Pancreas (tissue), 10 donors: ENCODE measurements around the gene ABHD8. TPM values are rescaled to one million over a fixed set of nuclear protein-coding genes. Genes with fewer than 3 reads are reported as not detected.
A peak's percentile ranks its signal among the peaks of the same experiment; 100 is the strongest.

Experiments used
- ATAC-seq, 4 donors: fragments of 200-7000 bp; cut with Tn5 transposase; one replicate each; pipeline versions ENCODE4 v1.8.0 to v1.9.1; 2020; ENCODE audit warnings: mild to moderate bottlenecking in 4 of 4, moderate library complexity in 4 of 4
- DNase-seq, 6 donors: peaks; one replicate each; pipeline ENCODE4 v3.0.0-alpha.2; 2020
- FAIRE-seq: peaks from 2 replicates; lab custom pipeline; 2012; peaks lifted over from hg19 to GRCh38; lab: Jason Lieb, UNC
- H3K27ac ChIP-seq, 4 donors: fragments of 200-600 bp; sonication (generic); 1 replicate in 3 of 4; 2 replicates in 1 of 4; pipeline versions ENCODE4 v1.5.0 to v1.8.0; 2020
- H3K27me3 ChIP-seq, 4 donors: fragments of 200-600 bp; one replicate each; pipeline ENCODE4 v1.8.0; 2021
- H3K36me3 ChIP-seq, 3 donors: fragments of 200-600 bp; sonication (generic) in 1 of 3; one replicate each; pipeline versions ENCODE4 v1.5.0 to v1.8.0; 2020 to 2021
- H3K4me1 ChIP-seq, 3 donors: fragments of 200-600 bp; one replicate each; pipeline ENCODE4 v1.8.0; 2021
- H3K4me3 ChIP-seq, 4 donors: fragments of 200-600 bp; sonication (generic) in 2 of 4; one replicate each; pipeline versions ENCODE4 v1.5.0 to v1.8.0; 2020 to 2021
- H3K9me3 ChIP-seq, 4 donors: fragments of 200-600 bp; one replicate each; pipeline ENCODE4 v1.8.0; 2021
- WGBS, 2 donors: extraction: QIAGEN DNeasy Blood & Tissue Kit; methylation state at CpG; one replicate each; pipeline ENCODE4 v1.1.7; 2013; 5-methylcytosine and 5-hydroxymethylcytosine counted together
- intact Hi-C, 3 donors: fragments of 100-400 bp; cut with DNase I; formaldehyde crosslinking; loops; one replicate each; pipeline versions ENCODE4 v1.11.1 to v1.14.2; 2022
- polyA plus RNA-seq, 2 donors: library from polyadenylated mRNA; stranded (reverse); fragments of 200-250 nt; gene quantifications; one replicate each; pipeline ENCODE4 v1.2.3, GENCODE V29; 2013
- total RNA-seq, 6 donors: library from RNA; stranded (reverse); fragmentation: NEBNext Ultra II Directional in 4 of 6; extraction: Animal tissue kit (Norgen Biotek cat#: 25700) in 4 of 6; gene quantifications; one replicate each; pipeline versions ENCODE4 v1.2.1 to v1.2.4, GENCODE V29; 2021 to 2023
- TF ChIP-seq, protein P1 (sequence below), 4 donors: fragments of 200-600 bp; sonication (generic) in 3 of 4; IDR thresholded peaks; one replicate each; pipeline versions ENCODE4 v1.5.0 to v1.8.0; 2021; ENCODE audit warnings: antibody characterized with exemption in 4 of 4
- donor health status: healthy with polysubstance abuse.
- donor health status: DM: no; HTN: no; CAD: no; lungs with moderate emphysema.
- donor health status: DM: no; HTN: no; CAD: no.
- donor health status: control.
- donor health status: control.
- donor health status: Bipolar disorder and iron deficiency.
- donor health status: DM: yes; HTN: yes; CAD: no.
- donor health status: DM: no; HTN: no; CAD: no.
- donor health status: DM: no; HTN: no; CAD: no.
- donor health status: DM: yes; HTN: yes; CAD: no.

Gene ABHD8
- total and polyA plus RNA-seq, 8 donors: 5.2 to 8.6 (median 6.6) TPM

DNA sequence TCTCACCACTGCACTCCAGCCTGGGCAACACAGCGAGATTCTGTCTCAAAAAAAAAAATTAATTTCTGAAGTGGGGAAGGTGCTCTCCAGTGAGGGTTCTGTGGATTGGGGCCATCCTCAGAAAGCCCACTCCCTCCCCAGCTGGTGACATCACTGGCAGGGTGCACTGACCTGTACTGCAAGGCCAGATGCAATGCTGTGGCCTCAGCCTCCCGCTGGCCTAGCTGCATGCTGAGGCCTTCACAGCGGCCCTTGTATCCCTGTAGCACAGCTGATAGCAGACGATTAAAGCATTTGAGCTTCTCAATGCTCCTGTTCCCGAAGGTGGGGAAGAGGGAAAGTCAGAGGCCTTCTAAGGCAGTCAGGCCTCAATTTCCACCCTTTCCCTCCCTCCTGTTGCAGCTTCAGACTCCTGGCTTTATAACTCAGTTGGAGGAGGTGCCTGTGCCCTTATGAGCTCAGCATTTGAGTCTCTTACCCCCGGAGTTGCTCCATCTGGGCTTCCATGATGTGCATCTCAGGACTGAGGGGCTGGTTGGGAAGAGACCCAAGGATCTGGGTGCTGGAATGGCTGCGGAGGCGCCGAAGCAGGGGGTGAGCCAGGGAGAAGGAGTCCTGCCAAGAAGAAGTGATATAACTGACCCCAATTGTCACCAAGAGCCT is 44.0 kb downstream of the ABHD8 start:
- 49 to 72% methylated on average over 9 of the region's 9 CpGs for WGBS, 2 donors
- Histone ChIP-seq H3K4me1 (peaks cover 4 to 22% (median 9%) of the 10 kb centered on the region in 3 donors), H3K27me3 (no peaks in the 10 kb centered on the region), H3K27ac (peak overlapping the region; percentile 54 to 66 (median 58)), H3K36me3 (no peaks in the 10 kb centered on the region), H3K4me3 (peak overlapping the region in 1 of 4 donors; percentile 6), H3K9me3 (no peaks in the 10 kb centered on the region)
- intact Hi-C loops: no loop called here
- DNase-seq (peak in 1 of 6 donors; percentile 51), FAIRE-seq (no peak), ATAC-seq (no peak)
- TF ChIP-seq, protein P1, sequence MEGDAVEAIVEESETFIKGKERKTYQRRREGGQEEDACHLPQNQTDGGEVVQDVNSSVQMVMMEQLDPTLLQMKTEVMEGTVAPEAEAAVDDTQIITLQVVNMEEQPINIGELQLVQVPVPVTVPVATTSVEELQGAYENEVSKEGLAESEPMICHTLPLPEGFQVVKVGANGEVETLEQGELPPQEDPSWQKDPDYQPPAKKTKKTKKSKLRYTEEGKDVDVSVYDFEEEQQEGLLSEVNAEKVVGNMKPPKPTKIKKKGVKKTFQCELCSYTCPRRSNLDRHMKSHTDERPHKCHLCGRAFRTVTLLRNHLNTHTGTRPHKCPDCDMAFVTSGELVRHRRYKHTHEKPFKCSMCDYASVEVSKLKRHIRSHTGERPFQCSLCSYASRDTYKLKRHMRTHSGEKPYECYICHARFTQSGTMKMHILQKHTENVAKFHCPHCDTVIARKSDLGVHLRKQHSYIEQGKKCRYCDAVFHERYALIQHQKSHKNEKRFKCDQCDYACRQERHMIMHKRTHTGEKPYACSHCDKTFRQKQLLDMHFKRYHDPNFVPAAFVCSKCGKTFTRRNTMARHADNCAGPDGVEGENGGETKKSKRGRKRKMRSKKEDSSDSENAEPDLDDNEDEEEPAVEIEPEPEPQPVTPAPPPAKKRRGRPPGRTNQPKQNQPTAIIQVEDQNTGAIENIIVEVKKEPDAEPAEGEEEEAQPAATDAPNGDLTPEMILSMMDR (IDR thresholded peaks at IDR 0.05): no peak

DNA sequence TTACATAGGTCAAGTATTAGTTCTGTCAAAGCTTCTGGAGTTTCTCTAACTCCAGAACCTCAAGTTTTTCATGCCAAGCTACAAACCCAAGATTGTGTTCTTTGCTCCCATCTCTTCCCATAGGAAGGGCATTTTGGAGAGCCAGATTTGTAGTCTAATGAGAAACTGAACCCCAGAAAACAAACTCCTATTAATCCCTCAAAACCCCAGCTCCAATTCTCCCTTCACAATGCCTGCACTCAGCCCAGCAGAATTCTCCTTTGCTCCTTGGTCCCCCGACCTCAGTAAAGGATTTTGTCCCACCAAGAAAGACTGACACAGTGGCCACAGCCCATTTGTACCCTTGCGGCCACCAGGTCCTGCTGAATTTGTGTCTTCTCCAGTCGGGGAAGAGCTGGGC is 47.1 kb downstream of the ABHD8 start:
- Histone ChIP-seq H3K4me3 (no peak overlapping the region), H3K36me3 (no peaks in the 10 kb centered on the region), H3K4me1 (peaks cover 4 to 22% (median 9%) of the 10 kb centered on the region in 3 donors), H3K27me3 (no peaks in the 10 kb centered on the region), H3K9me3 (no peaks in the 10 kb centered on the region), H3K27ac (peak overlapping the region in 1 of 4 donors; percentile 70)
- intact Hi-C loops: no loop called here
- WGBS, 2 donors: 93 to 97% methylated on average over 3 of the region's 3 CpGs
- TF ChIP-seq, protein P1 (IDR thresholded peaks at IDR 0.05): no peak
- FAIRE-seq (no peak), DNase-seq (no peak), ATAC-seq (no peak)

DNA sequence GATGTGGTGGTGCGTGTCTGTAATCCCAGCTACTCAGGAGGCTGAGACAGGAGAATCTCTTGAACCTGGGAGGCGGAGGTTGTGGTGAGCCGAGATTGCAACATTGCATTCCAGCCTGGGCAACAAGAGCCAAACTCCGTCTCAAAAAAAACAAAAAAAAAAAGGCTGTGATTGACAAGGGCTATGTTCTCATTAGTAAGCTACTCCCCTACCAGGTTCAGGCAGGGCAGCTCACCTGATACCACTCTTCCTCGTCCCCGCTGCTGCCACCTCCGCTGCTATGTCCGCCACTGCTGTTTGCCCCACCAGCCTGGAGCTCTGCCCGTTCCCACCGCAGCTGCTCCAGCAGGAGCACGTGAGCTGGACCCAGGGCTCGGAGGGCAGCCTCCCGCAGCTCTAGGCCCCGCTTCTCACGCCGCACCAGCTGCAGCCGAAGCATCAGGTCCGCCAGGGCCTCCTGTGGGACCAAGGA is 48.0 kb downstream of the ABHD8 start:
- peak; percentile 65 to 88 (median 74) for ATAC-seq
- DNase-seq: peak in 5 of 6 donors; percentile 53 to 84 (median 69)
- H3K9me3 ChIP-seq: no peaks in the 10 kb centered on the region
- H3K36me3 ChIP-seq: no peaks in the 10 kb centered on the region
- WGBS, 2 donors: 19 to 39% methylated on average over 17 to 18 of the region's 18 CpGs
- TF ChIP-seq, protein P1 (IDR thresholded peaks at IDR 0.05): no peak
- no peaks in the 10 kb centered on the region for H3K27me3 ChIP-seq
- intact Hi-C loops: no loop called here
- H3K4me1 ChIP-seq: peaks cover 0 to 17% (median 9%) of the 10 kb centered on the region in 3 donors
- H3K27ac ChIP-seq: peak overlapping the region; percentile 38 to 70 (median 54)
- no peak overlapping the region for H3K4me3 ChIP-seq
- FAIRE-seq: no peak

DNA sequence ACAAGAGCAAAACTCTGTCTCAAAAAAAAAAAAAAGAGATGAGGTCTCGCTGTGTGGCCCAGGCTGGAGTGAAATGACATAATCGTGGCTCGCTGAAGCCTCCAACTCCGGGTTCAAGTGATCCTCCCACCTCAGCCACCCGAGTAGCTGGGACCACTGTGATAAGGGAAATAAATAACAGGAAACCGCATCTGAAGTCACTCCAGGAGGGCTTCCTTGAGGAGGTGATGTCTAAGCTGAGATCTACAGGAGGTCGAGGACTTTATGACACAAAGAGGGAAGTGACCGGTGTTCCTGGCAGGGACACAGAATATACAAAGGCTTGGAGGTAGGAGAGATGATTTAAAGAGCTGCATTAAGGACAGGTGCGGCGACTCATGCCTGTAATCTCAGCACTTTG is 48.6 kb downstream of the ABHD8 start:
- Histone ChIP-seq H3K4me3 (no peak overlapping the region), H3K36me3 (no peaks in the 10 kb centered on the region), H3K9me3 (no peaks in the 10 kb centered on the region), H3K4me1 (peaks cover 0 to 15% (median 8%) of the 10 kb centered on the region in 3 donors), H3K27ac (peak overlapping the region in 3 of 4 donors; percentile 38 to 70 (median 45)), H3K27me3 (no peaks in the 10 kb centered on the region)
- DNase-seq: no peak
- 83 to 88% methylated on average over 10 of the region's 10 CpGs for WGBS, 2 donors
- TF ChIP-seq, protein P1 (IDR thresholded peaks at IDR 0.05): no peak
- ATAC-seq: no peak
- intact Hi-C loops: no loop called here
- no peak for FAIRE-seq
